OCI-LY3 (cell line): ENCODE results near the gene PDXK.

Source experiments
- EZH2phosphoT487 ChIP-seq: fragments of 200-600 bp; shearing (Covaris generic); IDR thresholded peaks from 2 replicates; pipeline ENCODE4 v1.6.1; 2018; ENCODE audit warnings: antibody characterized with exemption, mixed run types, low read depth
- TF ChIP-seq, protein P1 (sequence below): fragments of 200-600, 300-600 bp; sonication (generic); IDR thresholded peaks from 2 replicates; pipeline ENCODE4 v1.5.1; 2014; ENCODE audit warnings: antibody characterized with exemption, low read length, low read depth

DNA sequence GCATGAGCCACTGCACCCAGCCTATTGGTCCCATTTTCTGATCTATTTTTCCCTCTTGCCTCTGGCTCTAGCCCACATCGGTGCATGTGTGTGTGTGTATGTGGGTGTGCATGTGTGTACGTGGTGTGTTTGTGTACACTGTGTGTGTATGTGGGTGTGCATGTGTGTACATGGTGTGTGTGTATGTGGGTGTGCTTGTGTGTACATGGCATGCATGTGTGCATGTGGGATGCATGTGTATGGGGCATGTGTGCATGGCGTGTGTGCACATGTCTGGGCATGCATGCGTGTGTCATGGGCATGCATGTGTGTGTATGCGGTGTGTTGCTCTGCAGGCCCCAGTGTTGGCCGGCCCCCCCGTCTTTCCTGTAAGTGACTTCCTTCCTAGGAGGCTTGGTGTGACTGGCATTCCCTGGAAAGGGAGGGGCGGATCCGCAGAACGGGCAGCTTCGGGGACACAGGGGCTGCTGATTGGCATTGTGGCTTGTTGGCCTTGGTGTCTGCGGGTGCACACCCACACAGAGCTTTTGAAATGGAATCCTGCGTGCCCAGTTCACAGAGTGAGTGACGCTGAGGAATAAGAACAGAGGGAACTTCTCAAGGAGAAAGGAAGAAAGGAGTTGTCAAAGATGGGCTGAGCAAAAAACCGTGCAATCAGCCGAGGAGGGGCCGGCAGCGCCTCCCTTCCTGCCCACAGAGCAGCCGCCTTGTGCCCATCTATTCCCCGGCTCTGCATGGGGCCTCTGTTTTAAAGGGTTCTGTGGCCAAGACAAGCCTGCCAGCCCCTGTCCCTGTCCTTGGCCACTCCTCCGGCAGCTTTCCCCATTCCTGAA lies 8.0 kb downstream of the PDXK start:
- TF ChIP-seq, protein P1, sequence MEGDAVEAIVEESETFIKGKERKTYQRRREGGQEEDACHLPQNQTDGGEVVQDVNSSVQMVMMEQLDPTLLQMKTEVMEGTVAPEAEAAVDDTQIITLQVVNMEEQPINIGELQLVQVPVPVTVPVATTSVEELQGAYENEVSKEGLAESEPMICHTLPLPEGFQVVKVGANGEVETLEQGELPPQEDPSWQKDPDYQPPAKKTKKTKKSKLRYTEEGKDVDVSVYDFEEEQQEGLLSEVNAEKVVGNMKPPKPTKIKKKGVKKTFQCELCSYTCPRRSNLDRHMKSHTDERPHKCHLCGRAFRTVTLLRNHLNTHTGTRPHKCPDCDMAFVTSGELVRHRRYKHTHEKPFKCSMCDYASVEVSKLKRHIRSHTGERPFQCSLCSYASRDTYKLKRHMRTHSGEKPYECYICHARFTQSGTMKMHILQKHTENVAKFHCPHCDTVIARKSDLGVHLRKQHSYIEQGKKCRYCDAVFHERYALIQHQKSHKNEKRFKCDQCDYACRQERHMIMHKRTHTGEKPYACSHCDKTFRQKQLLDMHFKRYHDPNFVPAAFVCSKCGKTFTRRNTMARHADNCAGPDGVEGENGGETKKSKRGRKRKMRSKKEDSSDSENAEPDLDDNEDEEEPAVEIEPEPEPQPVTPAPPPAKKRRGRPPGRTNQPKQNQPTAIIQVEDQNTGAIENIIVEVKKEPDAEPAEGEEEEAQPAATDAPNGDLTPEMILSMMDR, result no peak
- no peak for TF ChIP-seq EZH2phosphoT487
